Left lung (tissue), 10 donors: ENCODE results near the gene TCHP. TPM values are rescaled to one million over a fixed set of nuclear protein-coding genes. Genes with fewer than 3 reads are reported as not detected.
"Not testable (repeated sequence)": the region's sequence is repeated elsewhere in the genome, so short reads cannot be mapped to it uniquely, and the experiment has no call there.

Source experiments
- ATAC-seq: fragments of 200-7000 bp; cut with Tn5 transposase; one replicate; pipeline ENCODE4 v1.9.1; 2020; ENCODE audit warnings: moderate library complexity
- DNase-seq, 4 donors: peaks; one replicate each; pipeline ENCODE4 v3.0.0-alpha.2; 2013 to 2020
- H3K27ac ChIP-seq, 2 donors: fragments of 200-600 bp; sonication (generic) in 1 of 2; one replicate each; pipeline versions ENCODE4 v1.5.0 to v1.8.0; 2020 to 2021
- H3K27me3 ChIP-seq, 2 donors: fragments of 200-600 bp; sonication (generic) in 1 of 2; one replicate each; pipeline versions ENCODE4 v1.5.0 to v1.8.0; 2020 to 2021
- H3K36me3 ChIP-seq, 2 donors: fragments of 200-600 bp; sonication (generic) in 1 of 2; one replicate each; pipeline versions ENCODE4 v1.5.0 to v1.8.0; 2020 to 2021
- H3K4me1 ChIP-seq, 2 donors: fragments of 200-600 bp; one replicate each; pipeline ENCODE4 v1.8.0; 2021
- H3K4me3 ChIP-seq, 2 donors: fragments of 200-600 bp; sonication (generic) in 1 of 2; one replicate each; pipeline versions ENCODE4 v1.5.0 to v1.8.0; 2020 to 2021; ENCODE audit warnings: mild to moderate bottlenecking in 1 of 2
- H3K9me3 ChIP-seq, 2 donors: fragments of 200-600 bp; sonication (generic) in 1 of 2; one replicate each; pipeline versions ENCODE4 v1.5.0 to v1.8.0; 2020 to 2021
- intact Hi-C, 2 donors: fragments of 100-400 bp; cut with DNase I; formaldehyde crosslinking; loops; one replicate each; pipeline versions ENCODE4 v1.11.2 to v1.14.2; 2022
- polyA plus RNA-seq, 6 donors: library from polyadenylated mRNA; unstranded; fragments of 120-200 nt; gene quantifications; one replicate each; pipeline ENCODE4 v1.2.1, GENCODE V29; 2013; ENCODE audit not compliant: insufficient read length in 6 of 6
- total RNA-seq, 2 donors: library from RNA; stranded (reverse); fragmentation: NEBNext Ultra II Directional; extraction: Animal tissue kit (Norgen Biotek cat#: 25700); gene quantifications; one replicate each; pipeline ENCODE4 v1.2.1, GENCODE V29; 2021
- TF ChIP-seq, protein P1 (sequence below), 2 donors: fragments of 200-600 bp; sonication (generic) in 1 of 2; IDR thresholded peaks; one replicate each; pipeline versions ENCODE4 v1.5.0 to v1.8.0; 2021; ENCODE audit warnings: antibody characterized with exemption in 2 of 2
- donor health status: DM: no; HTN: yes; CAD: no.
- donor health status: DM: no; HTN: no; CAD: no.

The TCHP gene
- total and polyA plus RNA-seq, 8 donors, result 15.4 to 27.3 (median 23.9) TPM

- intact Hi-C loops, result no loop called here
- H3K4me3 ChIP-seq, result no peak overlapping the region
- no peak for DNase-seq
- H3K27ac ChIP-seq, result no peak overlapping the region
- no peaks in the 10 kb centered on the region for H3K27me3 ChIP-seq
- H3K9me3 ChIP-seq, result no peaks in the 10 kb centered on the region
- peaks cover 0 to 95% of the 10 kb centered on the region in 2 donors for H3K36me3 ChIP-seq
- TF ChIP-seq, protein P1, sequence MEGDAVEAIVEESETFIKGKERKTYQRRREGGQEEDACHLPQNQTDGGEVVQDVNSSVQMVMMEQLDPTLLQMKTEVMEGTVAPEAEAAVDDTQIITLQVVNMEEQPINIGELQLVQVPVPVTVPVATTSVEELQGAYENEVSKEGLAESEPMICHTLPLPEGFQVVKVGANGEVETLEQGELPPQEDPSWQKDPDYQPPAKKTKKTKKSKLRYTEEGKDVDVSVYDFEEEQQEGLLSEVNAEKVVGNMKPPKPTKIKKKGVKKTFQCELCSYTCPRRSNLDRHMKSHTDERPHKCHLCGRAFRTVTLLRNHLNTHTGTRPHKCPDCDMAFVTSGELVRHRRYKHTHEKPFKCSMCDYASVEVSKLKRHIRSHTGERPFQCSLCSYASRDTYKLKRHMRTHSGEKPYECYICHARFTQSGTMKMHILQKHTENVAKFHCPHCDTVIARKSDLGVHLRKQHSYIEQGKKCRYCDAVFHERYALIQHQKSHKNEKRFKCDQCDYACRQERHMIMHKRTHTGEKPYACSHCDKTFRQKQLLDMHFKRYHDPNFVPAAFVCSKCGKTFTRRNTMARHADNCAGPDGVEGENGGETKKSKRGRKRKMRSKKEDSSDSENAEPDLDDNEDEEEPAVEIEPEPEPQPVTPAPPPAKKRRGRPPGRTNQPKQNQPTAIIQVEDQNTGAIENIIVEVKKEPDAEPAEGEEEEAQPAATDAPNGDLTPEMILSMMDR (IDR thresholded peaks at IDR 0.05), result peak; percentile 43 to 64
- ATAC-seq, result peak; percentile 59
- H3K4me1 ChIP-seq, result no peaks in the 10 kb centered on the region
These were observed 27.5 kb downstream of the TCHP start for GRCh38 chr12:109927622-109928021.

GRCh38 chr12:109928058-109928656 lies 28.1 kb downstream of the TCHP start:
- Histone ChIP-seq H3K27me3 (no peaks in the 10 kb centered on the region), H3K9me3 (no peaks in the 10 kb centered on the region), H3K27ac (no peak overlapping the region), H3K4me1 (no peaks in the 10 kb centered on the region), H3K36me3 (peaks cover 0 to 95% of the 10 kb centered on the region in 2 donors), H3K4me3 (no peak overlapping the region)
- TF ChIP-seq, protein P1 (IDR thresholded peaks at IDR 0.05), result no peak
- intact Hi-C loops, result no loop called here
- DNase-seq (no peak), ATAC-seq (no peak)

DNA sequence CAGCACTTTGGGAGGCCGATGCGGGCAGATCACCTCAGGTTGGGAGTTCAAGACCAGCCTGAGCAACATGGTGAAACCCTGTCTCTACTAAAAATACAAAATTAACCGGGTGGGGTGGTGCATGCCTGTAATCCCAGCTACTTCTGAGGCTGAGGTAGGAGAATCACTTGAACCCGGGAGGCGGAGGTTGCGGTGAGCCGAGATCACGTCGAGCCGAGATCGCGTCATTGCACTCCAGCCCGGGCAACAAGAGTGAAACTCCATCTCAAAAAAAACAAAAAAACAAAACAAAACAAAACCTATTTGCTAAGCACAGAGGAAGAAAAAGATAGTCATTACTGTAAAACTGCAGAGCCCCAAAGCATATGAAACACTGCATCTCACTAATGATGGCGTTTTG lies 29.3 kb downstream of the TCHP start:
- peaks cover 0 to 100% of the 10 kb centered on the region in 2 donors for H3K36me3 ChIP-seq

GRCh38 chr12:109930028-109930800 lies 30.1 kb downstream of the TCHP start:
- TF ChIP-seq, protein P1 (IDR thresholded peaks at IDR 0.05), result no peak
- no peak overlapping the region for H3K27ac ChIP-seq
- no peaks in the 10 kb centered on the region for H3K4me1 ChIP-seq
- H3K4me3 ChIP-seq, result no peak overlapping the region
- no peaks in the 10 kb centered on the region for H3K9me3 ChIP-seq
- DNase-seq (no peak), ATAC-seq (peak; percentile 35)
- peaks cover 0 to 100% of the 10 kb centered on the region in 2 donors for H3K36me3 ChIP-seq
- no peaks in the 10 kb centered on the region for H3K27me3 ChIP-seq
- intact Hi-C loops, result no loop called here

More for the DNA sequence above, 29.3 kb downstream of the TCHP start:
- H3K9me3 ChIP-seq, intact Hi-C loops, H3K27ac ChIP-seq, H3K4me1 ChIP-seq, H3K4me3 ChIP-seq, H3K27me3 ChIP-seq, DNase-seq: not testable (repeated sequence)
- ATAC-seq, result peak; percentile 33

GRCh38 chr12:109931143-109931542 lies 31.1 kb downstream of the TCHP start:
- no peaks in the 10 kb centered on the region for H3K9me3 ChIP-seq
- ATAC-seq (no peak), DNase-seq (no peak)
- H3K4me3 ChIP-seq, result no peak overlapping the region
- no peak overlapping the region for H3K27ac ChIP-seq
- TF ChIP-seq, protein P1 (IDR thresholded peaks at IDR 0.05), result no peak
- no peaks in the 10 kb centered on the region for H3K27me3 ChIP-seq
- H3K36me3 ChIP-seq, result peaks cover 0 to 100% of the 10 kb centered on the region in 2 donors
- intact Hi-C loops, result no loop called here
- H3K4me1 ChIP-seq, result no peaks in the 10 kb centered on the region
